SH-SY5Y (cell line): ENCODE data around the gene NIM1K.

ENCODE experiments used
- GATA2 ChIP-seq: IDR thresholded peaks from 2 replicates; pipeline ENCODE4 v1.6.1; 2011; ENCODE audit warnings: mild to moderate bottlenecking, low read depth, low read length
- GATA3 ChIP-seq: IDR thresholded peaks from 2 replicates; pipeline ENCODE4 v1.6.1; 2011; ENCODE audit warnings: low read depth, mild to moderate bottlenecking, low read length, moderate library complexity

DNA sequence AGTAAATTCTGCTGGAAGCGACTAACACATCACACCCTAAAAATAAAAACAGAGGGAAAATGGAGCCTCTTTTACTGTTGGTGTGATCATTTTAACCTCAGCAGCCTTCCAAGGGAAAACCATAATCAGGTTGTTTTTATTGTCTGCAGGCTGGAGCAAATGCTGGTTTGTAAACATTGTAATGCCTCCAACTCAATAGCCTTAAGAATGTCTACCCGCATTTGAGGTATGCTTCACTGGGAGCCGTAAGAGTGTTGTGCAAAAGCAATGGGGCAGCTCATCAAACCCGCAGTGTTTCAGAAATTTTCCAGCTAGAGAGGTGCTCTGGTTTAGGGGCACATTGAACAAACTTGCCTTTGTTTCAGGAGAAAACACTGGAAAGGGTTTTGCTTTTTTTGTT lies 17.0 kb downstream of the NIM1K start:
- TF ChIP-seq GATA2 (no peak), GATA3 (no peak)
